GM18861 (cell line): ENCODE results near the gene PPP2R3A.
"Not testable (repeated sequence)": the region's sequence is repeated elsewhere in the genome, so short reads cannot be mapped to it uniquely, and the experiment has no call there.

Experiments
- ATAC-seq: cut with Tn5 transposase; IDR thresholded peaks from one replicate; pipeline ENCODE4 v1.9.1; 2021; ENCODE audit not compliant: unreplicated experiment

The PPP2R3A gene

GRCh38 chr3:135965506-135966270 is at the start of gene PPP2R3A:
PPP2R3A (plus strand) TSS chr3:135965728; CDS start chr3:136001499, 35,771 bp downstream.
- no peak for ATAC-seq

GRCh38 chr3:135916310-135916709 is 49.2 kb upstream of the PPP2R3A start:
- no peak for ATAC-seq

- no peak for ATAC-seq
Observed at GRCh38 chr3:135917076-135917475, 48.5 kb upstream of the PPP2R3A start.

- no peak for ATAC-seq
Observed at GRCh38 chr3:135917927-135918597, 47.5 kb upstream of the PPP2R3A start.

GRCh38 chr3:135918600-135918999 is 46.9 kb upstream of the PPP2R3A start:
- no peak for ATAC-seq

GRCh38 chr3:135920275-135920674 is 45.3 kb upstream of the PPP2R3A start:
- no peak for ATAC-seq

- no peak for ATAC-seq
Observed at GRCh38 chr3:135922903-135923250, 42.7 kb upstream of the PPP2R3A start.

- ATAC-seq = no peak
Observed at GRCh38 chr3:135924506-135924905, 41.0 kb upstream of the PPP2R3A start.

- no peak for ATAC-seq
Observed at GRCh38 chr3:135926664-135927063, 38.9 kb upstream of the PPP2R3A start.

- no peak for ATAC-seq
Observed at GRCh38 chr3:135927155-135927554, 38.4 kb upstream of the PPP2R3A start.

GRCh38 chr3:135929670-135930069 is 35.9 kb upstream of the PPP2R3A start:
- no peak for ATAC-seq

GRCh38 chr3:135930255-135930654 is 35.3 kb upstream of the PPP2R3A start:
- ATAC-seq = no peak

GRCh38 chr3:135935171-135935570 is 30.4 kb upstream of the PPP2R3A start:
- not testable (repeated sequence) for ATAC-seq

- not testable (repeated sequence) for ATAC-seq
Observed at GRCh38 chr3:135937766-135938165, 27.8 kb upstream of the PPP2R3A start.

- ATAC-seq = no peak
Observed at GRCh38 chr3:135944831-135945230, 20.7 kb upstream of the PPP2R3A start.

- no peak for ATAC-seq
Observed at GRCh38 chr3:135950941-135951340, 14.6 kb upstream of the PPP2R3A start.

GRCh38 chr3:135964160-135964955 is 1.2 kb upstream of the PPP2R3A start:
- no peak for ATAC-seq

- ATAC-seq = no peak
Observed at GRCh38 chr3:135965129-135965505, 411 bp upstream of the PPP2R3A start.

- no peak for ATAC-seq
Observed at GRCh38 chr3:135966271-135966961, 888 bp downstream of the PPP2R3A start.

GRCh38 chr3:135966962-135967274 is 1.4 kb downstream of the PPP2R3A start:
- ATAC-seq = no peak

- no peak for ATAC-seq
Observed at GRCh38 chr3:135967867-135968266, 2.3 kb downstream of the PPP2R3A start.
